Esophagus squamous epithelium (tissue), 4 donors: ENCODE measurements around the gene KRTAP24-1.

Source experiments
- CTCF ChIP-seq, 6 experiments: fragments of 450-650 bp in 4 of 6; fragments of 200-600 bp in 2 of 6; sonication (generic) in 2 of 6; IDR thresholded peaks; one replicate each; pipeline ENCODE4 v1.5.1; 2016 to 2019; ENCODE audit warnings: antibody characterized with exemption in 6 of 6, mild to moderate bottlenecking in 4 of 6, moderate library complexity in 4 of 6
- POLR2A ChIP-seq, 4 donors: fragments of 450-650 bp; IDR thresholded peaks; one replicate each; pipeline ENCODE4 v1.6.1; 2017; ENCODE audit warnings: antibody characterized with exemption in 4 of 4, mild to moderate bottlenecking in 4 of 4, moderate library complexity in 3 of 4

DNA sequence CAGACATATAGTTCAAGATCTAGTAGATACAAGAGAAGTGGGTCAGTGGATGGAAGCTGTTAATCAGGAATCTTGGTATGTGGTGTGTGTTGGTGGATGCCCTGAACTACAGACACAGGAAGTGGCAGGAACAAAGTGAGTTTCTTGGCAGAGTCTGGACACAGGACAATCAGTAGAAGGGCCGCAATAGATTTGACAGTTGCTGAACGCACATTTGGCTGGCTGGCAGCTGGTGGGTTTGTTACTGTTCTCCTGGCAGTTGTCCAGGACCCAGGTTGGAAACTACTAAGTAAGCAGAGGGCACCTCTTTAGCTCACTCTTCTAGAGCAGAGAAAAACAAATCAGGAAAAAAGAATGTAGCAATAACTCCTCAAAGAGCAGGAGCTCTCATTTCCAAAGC, 24.1 kb upstream of the KRTAP24-1 start:
- no peak for TF ChIP-seq CTCF (IDR thresholded peaks at IDR 0.05)
- TF ChIP-seq POLR2A (IDR thresholded peaks at IDR 0.05) = no peak
